H1 (cell line): ENCODE results near the gene TRIM40. TPM values are rescaled to one million over a fixed set of nuclear protein-coding genes. Genes with fewer than 3 reads are reported as not detected.

Experiments
- BCL11A ChIP-seq, 2 experiments: IDR thresholded peaks; one replicate each; pipeline ENCODE4 v1.6.1; 2011; ENCODE audit warnings: low read depth in 2 of 2, low read length in 2 of 2, mild to moderate bottlenecking in 2 of 2
- CBX5 ChIP-seq: fragments of 300-800, 300-1000 bp; sonication (generic); IDR thresholded peaks from 2 replicates; pipeline ENCODE4 v1.7.1; 2016; ENCODE audit warnings: antibody characterized with exemption, low read length, low read depth
- CTBP2 ChIP-seq: IDR thresholded peaks from 2 replicates; pipeline ENCODE4 v1.7.0; 2011; ENCODE audit warnings: borderline replicate concordance, mild to moderate bottlenecking, moderate library complexity, mixed read lengths, low read length; ENCODE audit not compliant: insufficient read depth, insufficient read length
- HDAC2 ChIP-seq, 2 experiments: fragments of 300-600 bp in 1 of 2; sonication (generic) in 1 of 2; IDR thresholded peaks; 2 replicates each; pipeline ENCODE4 v1.6.1; 2011 to 2012; ENCODE audit warnings: low read depth in 2 of 2, low read length in 2 of 2, mild to moderate bottlenecking in 2 of 2, moderate library complexity in 2 of 2, borderline replicate concordance in 1 of 2, inconsistent platforms in 1 of 2
- HDAC6 ChIP-seq: IDR thresholded peaks from one replicate; pipeline ENCODE4 v1.7.1; 2012; ENCODE audit warnings: low read depth, mild to moderate bottlenecking, inconsistent platforms, low read length, moderate library complexity
- RFX5 ChIP-seq: IDR thresholded peaks from 2 replicates; pipeline ENCODE4 v1.6.1; 2011; ENCODE audit warnings: low read depth, low read length, improper control_type of control experiment, borderline replicate concordance
- RNF2 ChIP-seq: fragments of 200-900, 300-1000 bp; sonication (generic); IDR thresholded peaks from 2 replicates; pipeline ENCODE4 v1.7.1; 2016; ENCODE audit warnings: borderline replicate concordance, low read depth, mild to moderate bottlenecking, antibody characterized with exemption, low read length; ENCODE audit not compliant: poor library complexity, severe bottlenecking; ENCODE audit errors: missing control alignments
- RXRA ChIP-seq: IDR thresholded peaks from 2 replicates; pipeline ENCODE4 v1.6.1; 2011; ENCODE audit warnings: low read depth, mild to moderate bottlenecking, low read length, moderate library complexity; ENCODE audit not compliant: insufficient read depth
- TAF7 ChIP-seq: optimal IDR thresholded peaks from 2 replicates; pipeline ENCODE3; 2011; ENCODE audit warnings: low read depth, mild to moderate bottlenecking, inconsistent platforms, low read length, moderate library complexity, borderline replicate concordance
- TCF12 ChIP-seq: IDR thresholded peaks from 2 replicates; pipeline ENCODE4 v1.6.1; 2011; ENCODE audit warnings: low read depth, mild to moderate bottlenecking, low read length
- polyA plus RNA-seq, 7 experiments: library from polyadenylated mRNA; depleted of rRNA in 3 of 7; stranded (reverse) in 5 of 7; unstranded in 2 of 7; fragments of >200 nt in 5 of 7; fragments of 200-250 nt in 2 of 7; gene quantifications; 1 replicate in 5 of 7; 2 replicates in 1 of 7; 4 replicates in 1 of 7; pipeline versions ENCODE4 v1.2.1 to v1.2.3, GENCODE V29; 2011 to 2013; ENCODE audit warnings: missing spikeins in 2 of 7, mixed read lengths in 2 of 7
- total RNA-seq: library from RNA; stranded (reverse); fragmentation: NEBNext Ultra II Directional; extraction: Animal tissue kit (Norgen Biotek cat#: 25700); gene quantifications from 2 replicates; pipeline ENCODE4 v1.2.1, GENCODE V29; 2021

Gene TRIM40
- total and polyA plus RNA-seq, 2 of the 8 experiments (the other 6 are each of a cell fraction or from before 2014, with no cell fraction given) = not detected

DNA sequence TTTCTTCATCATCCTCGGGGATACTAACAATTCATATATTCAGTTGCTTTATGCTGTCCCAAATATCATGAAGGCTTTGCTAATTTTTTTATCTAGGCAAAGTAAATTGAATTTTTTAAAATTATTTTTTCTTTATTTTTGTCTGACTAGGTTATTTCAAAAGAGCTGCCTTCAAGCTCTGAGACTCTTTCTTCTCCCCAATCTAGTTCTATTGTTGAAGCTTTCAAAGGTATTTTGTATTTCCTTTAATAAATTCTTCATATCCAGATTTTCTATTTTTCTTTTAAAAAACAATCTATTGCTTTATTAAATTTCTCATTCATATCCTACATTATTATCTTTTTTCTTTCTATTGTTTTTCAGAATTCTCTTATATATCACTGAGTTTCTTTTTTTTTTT is 44.2 kb downstream of the TRIM40 start (continued):
- TF ChIP-seq BCL11A (IDR thresholded peaks at IDR 0.05; ENCODE audit: low read depth in 2 of 2, low read length in 2 of 2) = no peak
- no peak for TF ChIP-seq TAF7
- no peak for TF ChIP-seq CTBP2
- no peak for TF ChIP-seq RFX5
- TF ChIP-seq HDAC6 = no peak
- no peak for TF ChIP-seq RXRA
- TF ChIP-seq TCF12 = no peak
- no peak for TF ChIP-seq RNF2
- TF ChIP-seq HDAC2 (IDR thresholded peaks at IDR 0.05; ENCODE audit: borderline replicate concordance in 1 of 2, low read depth in 2 of 2, low read length in 2 of 2) = no peak
- TF ChIP-seq CBX5 = no peak
- TF ChIP-seq, all 59 proteins: peak for 0
